PC-9 (cell line): ENCODE results near the gene UBXN10.

Experiments used
- CTCF ChIP-seq: fragments of 200-600 bp; sonication (generic); conservative IDR thresholded peaks from 2 replicates; pipeline ENCODE4 v1.6.1; 2017; ENCODE audit warnings: mixed run types, antibody characterized with exemption, mild to moderate bottlenecking, moderate library complexity
- EZH2 ChIP-seq: fragments of 200-600 bp; sonication (generic); IDR thresholded peaks from 2 replicates; pipeline ENCODE4 v1.8.0; 2017; ENCODE audit warnings: antibody characterized with exemption, low read depth

- no peak for TF ChIP-seq EZH2
- TF ChIP-seq CTCF, result no peak
These were observed 32.9 kb upstream of the UBXN10 start for GRCh38 chr1:20153000-20153418.
